Keratinocyte (primary cell): ENCODE data around the gene U2SURP. TPM values are rescaled to one million over a fixed set of nuclear protein-coding genes. Genes with fewer than 3 reads are reported as not detected.
A peak's percentile ranks its signal among the peaks of the same experiment; 100 is the strongest.

Source experiments
- DNase-seq: peaks from one replicate; pipeline ENCODE4 v3.0.0-alpha.2; 2011; ENCODE audit warnings: low read depth, missing footprints, low spot score
- FAIRE-seq: peaks from 2 replicates; lab custom pipeline; 2011; peaks lifted over from hg19 to GRCh38; lab: Jason Lieb, UNC
- H2AFZ ChIP-seq: 2 replicates; pipeline ENCODE4 v1.6.0; 2012; ENCODE audit warnings: low read length, control low read depth, inconsistent platforms; ENCODE audit not compliant: control insufficient read depth
- H3K27ac ChIP-seq: 2 replicates; pipeline ENCODE4 v1.5.1; 2011; ENCODE audit warnings: low read length; ENCODE audit not compliant: control insufficient read depth, insufficient read depth
- H3K27me3 ChIP-seq: 3 replicates; pipeline ENCODE4 v1.6.0; 2011; ENCODE audit warnings: low read length; ENCODE audit not compliant: control insufficient read depth, insufficient read depth; ENCODE audit errors: extremely low read depth
- H3K36me3 ChIP-seq, 2 experiments: 2 replicates in 1 of 2; 3 replicates in 1 of 2; pipeline ENCODE4 v1.5.1; 2011; ENCODE audit warnings: low read length in 2 of 2, mild to moderate bottlenecking in 1 of 2; ENCODE audit not compliant: control insufficient read depth in 2 of 2, insufficient read depth in 2 of 2; ENCODE audit errors: extremely low read depth in 1 of 2
- H3K4me1 ChIP-seq: 3 replicates; pipeline ENCODE4 v1.5.1; 2011; ENCODE audit warnings: low read length; ENCODE audit not compliant: control insufficient read depth, insufficient read depth; ENCODE audit errors: extremely low read depth
- H3K4me2 ChIP-seq: 3 replicates; pipeline ENCODE4 v1.6.0; 2011; ENCODE audit warnings: low read depth, low read length; ENCODE audit not compliant: control insufficient read depth, insufficient read depth; ENCODE audit errors: extremely low read depth
- H3K4me3 ChIP-seq, 3 experiments: fragments of 200-600 bp in 1 of 3; sonication (generic) in 1 of 3; 2 replicates in 2 of 3; 3 replicates in 1 of 3; pipeline ENCODE4 v1.5.1; 2011 to 2016; ENCODE audit warnings: low read length in 3 of 3, mild to moderate bottlenecking in 3 of 3, control low read depth in 2 of 3, inconsistent platforms in 1 of 3, low read depth in 1 of 3, mixed read lengths in 1 of 3, mixed run types in 1 of 3, moderate library complexity in 1 of 3; ENCODE audit not compliant: control insufficient read depth in 2 of 3, insufficient read depth in 2 of 3; ENCODE audit errors: extremely low read depth in 1 of 3
- H3K79me2 ChIP-seq: 2 replicates; pipeline ENCODE4 v1.6.0; 2012; ENCODE audit warnings: low read length; ENCODE audit not compliant: control insufficient read depth, insufficient read depth
- H3K9ac ChIP-seq: 3 replicates; pipeline ENCODE4 v1.6.0; 2011; ENCODE audit warnings: low read length; ENCODE audit not compliant: control insufficient read depth, insufficient read depth; ENCODE audit errors: extremely low read depth
- H3K9me1 ChIP-seq: 3 replicates; pipeline ENCODE4 v1.6.0; 2011; ENCODE audit warnings: low read length; ENCODE audit not compliant: control insufficient read depth, insufficient read depth; ENCODE audit errors: extremely low read depth
- H3K9me3 ChIP-seq: 2 replicates; pipeline ENCODE4 v1.5.1; 2012; ENCODE audit warnings: low read depth, low read length; ENCODE audit not compliant: control insufficient read depth
- H4K20me1 ChIP-seq: 3 replicates; pipeline ENCODE4 v1.6.0; 2011; ENCODE audit warnings: low read length; ENCODE audit not compliant: control insufficient read depth, insufficient read depth; ENCODE audit errors: extremely low read depth
- CTCF ChIP-seq, 3 experiments: IDR thresholded peaks in 1 of 3; conservative IDR thresholded peaks in 1 of 3; optimal IDR thresholded peaks in 1 of 3; 2 replicates in 2 of 3; 3 replicates in 1 of 3; pipeline versions ENCODE3 to v1.5.1; 2011; ENCODE audit warnings: low read length in 3 of 3, mild to moderate bottlenecking in 3 of 3, moderate library complexity in 2 of 3, control low read depth in 1 of 3, inconsistent platforms in 1 of 3; ENCODE audit not compliant: insufficient read depth in 2 of 3; ENCODE audit errors: extremely low read depth in 1 of 3
- EZH2 ChIP-seq: IDR thresholded peaks from one replicate; pipeline ENCODE4 v1.6.1; 2012; ENCODE audit warnings: inconsistent platforms, mild to moderate bottlenecking, low read length, moderate library complexity
- dilution Hi-C: fragments of 300-500 bp; cut with MboI; formaldehyde crosslinking; loops from one replicate; pipeline ENCODE4 v1.7.0; 2020; ENCODE audit warnings: low sequenced_read_pairs; ENCODE audit not compliant: extremely low pct_ligation_motif_present
- polyA plus RNA-seq, 5 experiments: library from polyadenylated mRNA; depleted of rRNA in 3 of 5; stranded (reverse) in 3 of 5; stranded (forward) in 1 of 5; unstranded in 1 of 5; fragments of >200 nt; gene quantifications; 1 replicate in 1 of 5; 2 replicates in 3 of 5; 3 replicates in 1 of 5; pipeline versions ENCODE4 v1.2.1 to v1.2.3, GENCODE V29; 2011 to 2012; ENCODE audit warnings: missing spikeins in 2 of 5, low read depth in 1 of 5, low replicate concordance in 1 of 5

The U2SURP gene
- polyA plus RNA-seq, 1 donor (not counting 4 experiments of a cell fraction or from before 2014, with no cell fraction given) = 75.9 TPM

GRCh38 chr3:143068059-143068458 lies 66.7 kb downstream of the U2SURP start:
- no peaks in the 10 kb centered on the region for H4K20me1 ChIP-seq
- H3K27me3 ChIP-seq = no peaks in the 10 kb centered on the region
- FAIRE-seq = no peak
- no peak overlapping the region for H3K4me3 ChIP-seq
- no peaks in the 10 kb centered on the region for H3K9me1 ChIP-seq
- no peaks in the 10 kb centered on the region for H3K9me3 ChIP-seq
- H3K36me3 ChIP-seq = no peaks in the 10 kb centered on the region
- peaks cover 15% of the 10 kb centered on the region for H3K4me1 ChIP-seq
- H3K9ac ChIP-seq = no peak overlapping the region
- H2AFZ ChIP-seq = no peak overlapping the region
- no peak overlapping the region for H3K27ac ChIP-seq
- H3K4me2 ChIP-seq = no peak overlapping the region
- no peaks in the 10 kb centered on the region for H3K79me2 ChIP-seq
- no peak for DNase-seq
- dilution Hi-C loops = no loop called here
- no peak for TF ChIP-seq CTCF (optimal IDR thresholded peaks at IDR 0.05 in 1 of 3, IDR thresholded peaks at IDR 0.05 in 1 of 3, conservative IDR thresholded peaks at IDR 0.05 in 1 of 3; ENCODE audit: extremely low read depth in 1 of 3, insufficient read depth in 2 of 3, low read length in 3 of 3)
- no peak for TF ChIP-seq EZH2

- H3K4me1 ChIP-seq = peaks cover 15% of the 10 kb centered on the region
- TF ChIP-seq EZH2 = no peak
- peak in 2 of 3 experiments; percentile 10 to 17 for TF ChIP-seq CTCF (optimal IDR thresholded peaks at IDR 0.05 in 1 of 3, IDR thresholded peaks at IDR 0.05 in 1 of 3, conservative IDR thresholded peaks at IDR 0.05 in 1 of 3; ENCODE audit: extremely low read depth in 1 of 3, insufficient read depth in 2 of 3, low read length in 3 of 3)
- H3K9me3 ChIP-seq = no peaks in the 10 kb centered on the region
- DNase-seq (no peak), FAIRE-seq (peak; percentile 60)
- no peaks in the 10 kb centered on the region for H3K79me2 ChIP-seq
- no peak overlapping the region for H3K4me3 ChIP-seq
- dilution Hi-C loops = no loop called here
- H3K27me3 ChIP-seq = no peaks in the 10 kb centered on the region
- H3K9ac ChIP-seq = no peak overlapping the region
- H3K27ac ChIP-seq = peak overlapping the region; percentile 23
- H3K9me1 ChIP-seq = no peaks in the 10 kb centered on the region
- H3K36me3 ChIP-seq = no peaks in the 10 kb centered on the region
- H4K20me1 ChIP-seq = no peaks in the 10 kb centered on the region
- peak overlapping the region; percentile 23 for H3K4me2 ChIP-seq
- peak overlapping the region; percentile 40 for H2AFZ ChIP-seq
Measured at GRCh38 chr3:143070977-143071551, 69.7 kb downstream of the U2SURP start.
